AG04450 (cell line): ENCODE data around the gene IL1B. TPM values are rescaled to one million over a fixed set of nuclear protein-coding genes. Genes with fewer than 3 reads are reported as not detected.

ENCODE experiments used
- CTCF ChIA-PET: fragments of 300-600, 350-600 bp; formaldehyde crosslinking; extraction: SDS; loops from one replicate; lab custom pipeline; 2022; ENCODE audit warnings: antibody characterized with exemption, inconsistent platforms; lab: Charles Lee
- POLR2A ChIA-PET: fragments of 350-600 bp; formaldehyde crosslinking; extraction: SDS; loops from one replicate; lab custom pipeline; 2021; ENCODE audit warnings: antibody characterized with exemption, inconsistent platforms; lab: Yijun Ruan, JAX
- DNase-seq: peaks from one replicate; pipeline ENCODE4 v3.0.0-alpha.2; 2011; ENCODE audit warnings: low read depth, low spot score
- H3K27ac ChIP-seq: one replicate; pipeline ENCODE4 v1.5.1; 2012; ENCODE audit warnings: low read depth, low read length, control low read depth
- H3K27me3 ChIP-seq: one replicate; pipeline ENCODE4 v1.6.0; 2012; ENCODE audit warnings: low read length; ENCODE audit not compliant: control insufficient read depth, insufficient read depth
- H3K4me3 ChIP-seq: 2 replicates; pipeline ENCODE4 v1.5.1; 2011; ENCODE audit warnings: mild to moderate bottlenecking, low read depth, low read length, control low read depth
- H3K9me3 ChIP-seq: 2 replicates; pipeline ENCODE4 v1.5.1; 2012; ENCODE audit warnings: low read length; ENCODE audit not compliant: control insufficient read depth, insufficient read depth
- CTCF ChIP-seq: IDR thresholded peaks from 2 replicates; pipeline ENCODE4 v1.5.1; 2011; ENCODE audit warnings: low read depth, low read length, control low read depth, inconsistent platforms
- polyA plus RNA-seq: library from polyadenylated mRNA; depleted of rRNA; stranded (reverse); fragments of >200 nt; gene quantifications from 2 replicates; pipeline ENCODE4 v1.2.3, GENCODE V29; 2011

IL1B gene
- polyA plus RNA-seq, 1 experiment, result 2.3 TPM

DNA sequence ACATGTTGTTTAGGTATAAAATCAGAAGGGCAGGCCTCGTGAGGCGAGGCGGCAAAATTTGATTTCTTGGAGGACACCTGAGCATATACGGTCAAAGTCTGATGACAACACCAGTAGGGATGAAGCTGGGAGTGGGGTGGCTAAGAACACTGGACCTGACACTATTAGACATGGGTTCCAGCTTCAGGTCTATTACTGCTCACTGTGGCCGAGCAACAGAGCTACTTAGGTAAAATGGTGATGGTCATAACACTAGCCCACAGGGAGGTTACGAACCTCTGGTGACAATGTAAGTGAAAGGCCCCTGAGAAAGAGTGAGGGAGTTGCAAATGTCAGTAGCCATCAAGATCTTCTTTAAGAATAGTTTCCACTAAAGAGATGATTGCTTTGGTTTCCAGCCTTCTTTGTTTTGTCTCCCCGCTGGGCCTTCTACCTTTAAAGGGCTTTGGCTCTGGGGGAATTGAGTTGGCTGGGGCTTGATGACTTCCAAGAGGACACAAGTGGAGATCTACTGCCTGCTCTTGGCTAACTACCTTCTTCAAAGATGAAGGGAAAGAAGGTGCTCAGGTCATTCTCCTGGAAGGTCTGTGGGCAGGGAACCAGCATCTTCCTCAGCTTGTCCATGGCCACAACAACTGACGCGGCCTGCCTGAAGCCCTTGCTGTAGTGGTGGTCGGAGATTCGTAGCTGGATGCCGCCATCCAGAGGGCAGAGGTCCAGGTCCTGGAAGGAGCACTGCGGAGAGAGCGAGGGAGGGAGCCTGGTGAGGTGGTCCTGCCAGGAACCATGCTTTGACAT is 3.5 kb downstream of the IL1B start:
- POLR2A ChIA-PET, result no interaction called here

DNA sequence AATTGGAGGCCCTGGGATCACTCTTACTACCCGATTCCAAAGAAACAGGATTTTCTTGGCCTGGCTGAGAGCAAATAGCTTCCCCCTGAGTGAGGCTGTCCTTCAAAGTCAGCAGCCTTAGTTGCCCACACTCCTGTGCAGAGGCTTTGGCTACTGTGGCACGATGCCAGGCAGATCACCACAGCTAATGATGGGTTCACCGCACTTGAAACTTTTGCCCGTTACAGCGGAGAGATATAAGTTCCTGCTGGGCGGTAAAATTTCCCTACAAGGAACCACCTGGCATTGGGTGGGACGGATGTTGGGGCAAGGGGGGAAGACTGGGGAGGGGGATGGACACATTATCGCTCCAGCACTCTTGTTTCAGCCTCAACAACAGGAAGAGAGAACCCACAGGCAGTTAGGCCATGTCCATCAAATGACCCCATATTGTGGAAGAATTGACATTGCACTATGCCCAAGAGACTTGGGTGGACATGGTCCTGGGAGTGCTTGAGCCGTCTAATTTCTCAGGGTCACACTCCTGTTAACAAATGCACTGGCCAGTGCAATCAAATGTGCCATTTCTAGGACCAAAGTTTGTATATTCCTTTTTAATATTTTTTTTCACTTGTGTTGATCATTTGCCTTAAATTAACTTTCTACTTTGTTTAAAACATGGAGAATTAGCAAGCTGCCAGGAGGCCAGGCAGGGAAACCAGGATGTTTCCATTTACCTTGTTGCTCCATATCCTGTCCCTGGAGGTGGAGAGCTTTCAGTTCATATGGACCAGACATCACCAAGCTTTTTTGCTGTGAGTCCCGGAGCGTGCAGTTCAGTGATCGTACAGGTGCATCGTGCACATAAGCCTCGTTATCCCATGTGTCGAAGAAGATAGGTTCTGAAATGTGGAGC is 4.4 kb downstream of the IL1B start:
- Histone ChIP-seq H3K9me3 (no peaks in the 10 kb centered on the region), H3K27me3 (no peaks in the 10 kb centered on the region), H3K27ac (no peak overlapping the region), H3K4me3 (no peak overlapping the region)
- ChIA-PET POLR2A (no interaction called here), CTCF (interaction anchor here (0.7 to 1.4 kb wide), 2 partner anchors 37 to 109 kb away, joined by 3 to 15 read pairs; no protein-coding TSS in a partner anchor)
- TF ChIP-seq CTCF, result no peak
- DNase-seq, result no peak

More for the DNA sequence above, 3.5 kb downstream of the IL1B start:
- no peak for DNase-seq
- CTCF ChIA-PET, result no interaction called here
- Histone ChIP-seq H3K9me3 (no peaks in the 10 kb centered on the region), H3K4me3 (no peak overlapping the region), H3K27ac (no peak overlapping the region), H3K27me3 (no peaks in the 10 kb centered on the region)
- no peak for TF ChIP-seq CTCF

DNA sequence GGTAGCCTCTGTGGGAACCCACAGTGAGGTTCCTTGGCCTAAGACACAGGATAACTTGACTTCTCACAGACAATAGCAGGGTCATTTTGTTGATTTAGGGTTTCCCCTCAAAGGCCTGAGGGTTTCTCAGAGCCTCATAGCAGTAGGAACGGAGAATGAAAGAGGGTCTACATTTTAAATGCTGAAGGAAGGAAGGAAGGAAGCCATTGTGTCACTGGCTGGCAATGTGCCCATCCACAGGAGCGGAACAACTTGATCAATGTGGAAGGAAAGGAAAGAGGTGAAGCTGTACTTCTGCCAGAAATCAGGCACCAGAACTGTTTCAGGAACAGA is 5.1 kb downstream of the IL1B start:
- CTCF ChIA-PET, result interaction anchor here (0.7 to 1.4 kb wide), 4 partner anchors 8 to 205 kb away, joined by 3 to 15 read pairs (median 5); no protein-coding TSS in a partner anchor
- no peak overlapping the region for H3K27ac ChIP-seq
- no peak for DNase-seq
- TF ChIP-seq CTCF, result no peak
- H3K4me3 ChIP-seq, result no peak overlapping the region
- no peaks in the 10 kb centered on the region for H3K27me3 ChIP-seq
- H3K9me3 ChIP-seq, result no peaks in the 10 kb centered on the region
- POLR2A ChIA-PET, result no interaction called here

- POLR2A ChIA-PET, result no interaction called here
- CTCF ChIA-PET, result interaction anchor here (0.6 to 1.4 kb wide), 4 partner anchors 9 to 205 kb away, joined by 3 to 15 read pairs (median 5); no protein-coding TSS in a partner anchor
- no peaks in the 10 kb centered on the region for H3K27me3 ChIP-seq
These were observed 5.7 kb downstream of the IL1B start for GRCh38 chr2:112830682-112831512.

More at GRCh38 chr2:112830682-112831512, 5.7 kb downstream of the IL1B start:
- Histone ChIP-seq H3K4me3 (no peak overlapping the region), H3K27ac (no peak overlapping the region), H3K9me3 (no peaks in the 10 kb centered on the region)
- DNase-seq, result no peak
- TF ChIP-seq CTCF, result no peak
